ENCODE data around the gene PLCL1.

DNA sequence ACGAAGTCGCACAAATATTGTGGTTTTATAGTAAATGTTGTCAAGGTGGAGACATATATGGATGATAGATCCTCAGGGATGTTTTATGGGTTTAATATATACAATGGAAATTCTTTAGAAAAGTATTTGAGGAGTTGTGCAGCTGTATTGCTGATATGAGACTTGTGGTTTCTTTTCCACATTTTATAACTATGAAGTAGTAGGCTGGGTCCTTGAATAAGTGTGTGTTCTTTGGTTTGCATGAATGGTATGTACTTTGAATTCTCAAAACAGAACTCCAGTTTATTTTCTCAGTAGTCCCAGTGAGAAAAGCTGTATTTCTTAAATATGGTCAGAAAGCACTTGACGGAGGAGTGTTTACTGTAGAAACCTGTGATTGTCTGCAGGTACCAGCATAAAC is 42.4 kb downstream of the PLCL1 start:
- TF ChIP-seq, protein P1, sequence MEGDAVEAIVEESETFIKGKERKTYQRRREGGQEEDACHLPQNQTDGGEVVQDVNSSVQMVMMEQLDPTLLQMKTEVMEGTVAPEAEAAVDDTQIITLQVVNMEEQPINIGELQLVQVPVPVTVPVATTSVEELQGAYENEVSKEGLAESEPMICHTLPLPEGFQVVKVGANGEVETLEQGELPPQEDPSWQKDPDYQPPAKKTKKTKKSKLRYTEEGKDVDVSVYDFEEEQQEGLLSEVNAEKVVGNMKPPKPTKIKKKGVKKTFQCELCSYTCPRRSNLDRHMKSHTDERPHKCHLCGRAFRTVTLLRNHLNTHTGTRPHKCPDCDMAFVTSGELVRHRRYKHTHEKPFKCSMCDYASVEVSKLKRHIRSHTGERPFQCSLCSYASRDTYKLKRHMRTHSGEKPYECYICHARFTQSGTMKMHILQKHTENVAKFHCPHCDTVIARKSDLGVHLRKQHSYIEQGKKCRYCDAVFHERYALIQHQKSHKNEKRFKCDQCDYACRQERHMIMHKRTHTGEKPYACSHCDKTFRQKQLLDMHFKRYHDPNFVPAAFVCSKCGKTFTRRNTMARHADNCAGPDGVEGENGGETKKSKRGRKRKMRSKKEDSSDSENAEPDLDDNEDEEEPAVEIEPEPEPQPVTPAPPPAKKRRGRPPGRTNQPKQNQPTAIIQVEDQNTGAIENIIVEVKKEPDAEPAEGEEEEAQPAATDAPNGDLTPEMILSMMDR (conservative IDR thresholded peaks at IDR 0.05 in 1 of 2, IDR thresholded peaks at IDR 0.05 in 1 of 2; ENCODE audit: extremely low read depth in 1 of 2, insufficient read depth in 1 of 2, low read depth in 1 of 2, low read length in 2 of 2) = no peak
- TF ChIP-seq EZH2 (IDR thresholded peaks at IDR 0.05; ENCODE audit: borderline replicate concordance, low read length) = no peak
